Stimulated activated CD4-positive, alpha-beta T cell treated with anti-CD3 and anti-CD28 coated beads, TNF-alpha, amount 100 ng/mL, for 48 hours (primary cell): ENCODE data around the gene KCNN3.

ENCODE experiments used
- DNase-seq, 3 donors: peaks; one replicate each; pipeline ENCODE4 v3.0.0-alpha.2; 2020; ENCODE audit warnings: low read depth in 3 of 3

The KCNN3 gene

DNA sequence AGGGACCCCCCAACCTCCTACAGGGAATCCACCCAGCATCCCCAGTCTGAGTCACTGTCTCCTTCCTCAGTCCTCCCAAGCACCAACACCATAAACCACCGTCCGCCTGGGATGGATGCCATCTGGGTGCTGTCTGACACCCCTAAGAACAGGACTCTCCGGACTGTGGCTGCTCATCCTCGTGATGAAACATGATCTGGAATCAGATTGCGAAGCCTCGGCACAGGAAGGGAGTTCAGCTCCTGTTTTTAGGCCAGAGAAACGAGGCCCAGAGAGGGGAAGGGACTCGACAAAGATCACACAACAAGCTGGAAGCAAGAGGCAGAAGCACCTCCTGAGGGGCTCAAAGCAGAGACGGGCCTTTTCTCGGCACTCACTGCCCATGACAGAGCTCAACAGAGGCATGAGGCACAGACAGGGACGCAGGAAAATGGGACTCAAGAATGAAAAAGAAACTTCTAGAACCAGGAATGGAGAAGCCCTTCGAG lies 8.4 kb downstream of the KCNN3 start:
- DNase-seq: no peak

DNA sequence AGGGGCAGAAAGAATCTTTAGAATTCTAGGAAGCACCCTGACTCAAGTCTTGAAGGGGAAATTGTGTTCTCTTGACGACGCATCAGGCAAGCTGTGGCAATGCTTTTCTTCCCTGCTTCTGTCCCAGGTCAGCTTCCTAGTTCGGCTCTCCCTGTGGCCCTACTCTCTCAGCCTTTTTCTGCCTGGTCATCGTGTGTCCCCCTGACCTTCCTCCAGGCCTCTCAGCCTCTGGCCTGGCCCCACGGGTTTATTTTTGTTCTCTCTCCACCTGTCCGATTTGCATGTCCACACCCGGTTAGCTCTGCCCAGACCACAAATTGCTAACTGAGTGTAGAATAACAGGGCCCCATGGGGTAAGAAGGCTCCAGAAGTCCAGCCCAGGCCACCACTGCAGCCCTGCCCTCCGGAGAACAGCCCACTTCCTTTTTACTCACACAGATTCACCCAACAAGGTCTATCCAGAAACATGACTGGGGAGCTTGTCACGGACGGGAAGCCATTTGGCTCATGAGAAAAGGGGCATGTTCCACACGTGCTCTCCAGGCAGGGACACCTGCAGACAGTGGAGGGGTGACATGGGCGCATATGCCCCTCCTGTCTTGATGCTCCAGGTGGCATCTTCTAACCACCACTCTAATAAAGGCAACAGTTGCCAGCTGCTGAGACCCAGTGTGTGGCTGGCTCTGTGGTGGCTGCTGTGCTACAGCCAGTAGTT lies 9.8 kb downstream of the KCNN3 start:
- DNase-seq: no peak

DNA sequence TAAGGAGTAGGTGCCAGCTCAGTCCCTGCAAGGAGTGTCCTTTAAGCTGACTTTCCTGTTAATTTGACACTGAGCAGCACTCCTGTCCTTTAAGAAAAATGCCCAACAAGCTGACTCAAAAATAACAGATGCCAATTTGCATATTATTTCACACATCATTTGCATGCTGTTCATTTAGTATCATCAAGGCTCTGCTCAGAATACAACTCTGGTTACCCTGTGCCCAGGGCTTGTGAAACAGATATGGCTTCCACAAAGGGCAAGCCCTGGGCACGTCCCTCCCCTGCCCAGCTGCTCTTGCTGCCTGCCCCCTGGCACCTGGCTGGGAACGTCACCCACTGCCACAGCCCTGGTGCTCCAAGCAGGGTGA lies 10.3 kb downstream of the KCNN3 start:
- DNase-seq: no peak

DNA sequence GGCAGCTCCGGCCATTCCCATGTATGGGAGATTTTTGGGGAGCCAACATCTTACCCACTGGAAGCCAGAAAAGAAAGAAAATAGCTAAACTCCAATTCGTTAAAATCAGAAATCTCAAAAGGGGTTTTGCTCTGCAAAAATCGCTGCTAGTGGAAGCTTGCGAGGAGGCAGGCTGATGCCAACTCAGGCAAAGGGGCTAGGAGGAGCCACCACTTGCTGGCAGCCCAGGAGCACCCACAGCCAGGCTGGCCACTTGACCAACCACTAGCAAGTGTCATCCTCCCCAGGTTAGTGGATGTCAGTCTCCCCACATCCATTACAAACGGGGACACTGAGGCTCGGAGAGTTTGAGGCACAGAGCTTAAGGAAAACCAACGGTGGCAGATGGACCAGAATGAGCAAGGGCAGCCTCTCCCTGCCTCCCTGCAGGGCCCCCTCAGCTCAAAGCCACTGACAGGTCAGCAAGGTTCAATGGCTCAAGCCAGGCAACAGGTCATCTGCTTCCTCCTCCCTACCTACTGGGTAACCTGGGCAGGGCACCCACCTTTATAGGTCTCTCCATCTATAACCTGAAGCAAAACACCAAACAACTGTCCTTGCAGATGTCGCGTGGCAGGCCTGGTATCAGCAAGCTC lies 10.8 kb downstream of the KCNN3 start:
- DNase-seq: no peak

DNA sequence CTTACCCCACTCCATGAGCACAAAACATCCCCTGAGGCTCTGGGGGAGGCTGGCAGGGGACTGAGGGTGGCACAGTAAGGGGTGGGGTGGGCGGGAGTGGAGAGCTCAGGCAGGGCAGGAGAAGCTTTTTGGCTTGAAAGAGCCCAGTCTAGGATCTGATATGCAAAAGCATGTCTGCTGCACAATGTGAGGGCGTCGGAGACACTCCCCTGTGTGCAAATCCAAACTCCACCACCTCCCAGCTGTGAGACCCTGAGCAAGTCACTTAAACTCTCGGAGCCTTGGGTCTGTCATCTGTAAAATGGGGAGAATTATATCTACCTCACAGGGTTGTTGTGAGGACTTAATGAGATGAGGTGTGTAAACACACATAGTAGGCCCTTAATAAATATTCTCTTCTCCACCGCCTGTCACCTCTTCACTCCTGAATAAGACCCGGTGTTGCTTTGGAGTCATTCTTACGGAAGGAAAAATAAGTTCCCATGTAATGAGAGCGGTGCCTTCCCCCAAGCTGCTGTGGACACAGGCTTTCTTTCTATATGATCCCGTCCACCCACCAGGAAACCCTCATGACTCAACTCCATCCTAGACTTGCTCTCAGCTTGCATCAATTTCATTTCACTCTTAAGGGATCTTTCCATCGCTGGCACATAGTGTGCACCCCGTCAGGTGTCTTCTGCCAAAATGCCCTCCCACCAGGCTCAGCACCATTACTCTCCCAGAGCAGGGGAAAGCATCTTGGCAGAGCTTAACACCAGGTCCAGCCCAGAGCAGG lies 12.5 kb downstream of the KCNN3 start:
- no peak for DNase-seq

DNA sequence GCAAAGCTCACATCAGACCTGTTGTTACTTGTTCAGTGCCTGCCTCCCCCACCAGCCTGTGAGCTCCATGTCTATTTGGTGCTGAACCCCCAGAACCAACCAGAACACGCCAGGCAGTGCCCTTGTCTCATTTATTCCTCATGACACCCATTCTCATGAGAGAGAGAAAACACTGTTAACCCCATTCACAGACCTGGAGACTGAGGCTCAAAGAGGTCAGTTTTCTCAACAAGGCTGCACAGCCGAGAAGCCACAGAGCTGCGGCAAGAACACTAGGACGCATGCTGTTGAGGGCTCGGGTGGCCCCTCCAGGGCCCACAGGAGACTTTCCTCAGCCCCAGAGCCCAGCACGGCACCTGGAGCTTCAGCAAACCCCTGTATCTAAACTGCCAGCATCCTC lies 13.1 kb downstream of the KCNN3 start:
- DNase-seq: no peak

DNA sequence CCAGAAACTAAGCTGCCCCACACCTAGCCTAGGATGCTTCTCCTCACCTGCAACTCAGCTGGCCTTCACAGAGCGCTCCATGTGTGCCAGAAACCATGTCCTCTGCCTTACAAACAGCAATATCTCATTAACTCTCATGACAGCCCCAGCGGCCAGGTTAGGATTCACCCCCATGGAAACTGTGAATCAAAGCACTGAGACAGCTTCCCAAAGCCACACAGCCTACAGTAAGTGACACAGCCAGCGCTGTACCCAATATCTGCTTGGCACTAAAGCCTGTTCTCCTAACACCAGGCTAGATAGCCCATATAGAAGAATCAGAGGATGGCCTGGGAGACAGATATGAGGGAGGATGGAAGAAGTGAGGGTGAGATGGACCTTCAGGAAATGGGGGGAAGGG lies 13.5 kb downstream of the KCNN3 start:
- no peak for DNase-seq

DNA sequence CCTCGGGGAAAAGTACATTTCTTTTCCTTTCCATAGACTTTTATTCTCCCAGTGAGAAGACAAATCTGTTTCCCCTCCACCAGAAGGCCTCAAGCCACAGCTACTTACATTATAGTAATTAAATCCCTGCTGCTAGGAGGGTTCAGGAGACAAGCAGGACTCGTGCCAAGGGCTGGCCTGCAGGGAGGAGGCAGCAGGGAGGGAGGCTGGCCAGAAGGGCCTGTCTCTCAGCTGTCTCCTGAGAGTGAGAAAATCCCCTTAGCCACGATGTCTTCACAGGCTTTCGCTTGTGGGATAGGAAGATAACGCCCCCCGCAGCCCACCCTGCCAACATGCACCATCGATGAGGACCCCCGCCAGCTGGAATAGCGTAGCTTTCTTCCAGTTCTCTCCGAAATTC lies 14.0 kb downstream of the KCNN3 start:
- DNase-seq: no peak

DNA sequence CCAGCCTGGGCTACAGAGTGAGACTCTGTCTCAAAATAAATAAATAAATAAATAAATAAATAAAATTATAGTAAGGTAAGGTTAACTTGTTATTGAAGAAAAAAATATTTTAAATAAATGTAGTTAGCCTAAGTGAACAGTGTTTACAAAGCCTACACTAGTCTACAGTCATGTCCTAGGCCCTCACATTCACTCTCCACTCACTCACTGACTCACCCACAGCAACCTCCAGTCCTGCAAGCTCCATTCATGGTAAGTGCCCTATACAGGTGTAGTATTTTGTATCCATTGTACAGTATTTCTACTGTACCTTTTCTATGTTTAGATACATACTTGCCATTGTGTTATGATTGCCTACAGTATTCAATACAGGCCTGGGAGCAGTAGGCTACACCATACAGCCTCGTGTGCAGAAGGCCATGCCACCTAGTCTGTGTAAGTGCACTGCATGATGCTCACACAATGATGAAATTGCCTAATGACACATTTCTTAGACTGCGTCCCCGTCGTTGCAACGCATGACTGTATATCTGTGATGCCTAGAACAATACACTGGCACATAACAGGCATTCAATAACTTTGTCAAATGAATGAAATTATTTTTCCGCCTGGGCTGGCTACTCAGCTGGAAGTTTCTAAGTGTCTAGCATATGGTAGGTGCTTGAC lies 14.8 kb downstream of the KCNN3 start:
- DNase-seq: no peak

DNA sequence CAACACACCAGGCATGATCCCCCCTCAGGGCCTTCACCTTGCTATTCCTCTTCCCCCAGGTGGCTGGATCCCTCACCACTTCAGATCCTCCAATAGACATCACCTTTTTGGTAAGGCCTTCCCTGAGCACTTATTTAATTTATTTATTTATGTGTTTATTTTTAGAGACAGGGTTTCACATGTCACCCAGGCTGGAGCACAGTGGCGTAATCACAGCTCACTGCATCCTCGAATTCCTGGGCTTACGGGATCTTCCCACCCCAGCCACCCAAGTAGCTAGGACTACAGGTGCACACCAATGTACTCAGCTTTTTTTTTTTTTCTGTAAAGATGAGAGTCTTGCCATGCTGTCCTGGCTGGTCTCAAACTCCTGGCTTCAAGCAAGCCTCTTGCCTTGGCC lies 17.2 kb downstream of the KCNN3 start:
- no peak for DNase-seq

DNA sequence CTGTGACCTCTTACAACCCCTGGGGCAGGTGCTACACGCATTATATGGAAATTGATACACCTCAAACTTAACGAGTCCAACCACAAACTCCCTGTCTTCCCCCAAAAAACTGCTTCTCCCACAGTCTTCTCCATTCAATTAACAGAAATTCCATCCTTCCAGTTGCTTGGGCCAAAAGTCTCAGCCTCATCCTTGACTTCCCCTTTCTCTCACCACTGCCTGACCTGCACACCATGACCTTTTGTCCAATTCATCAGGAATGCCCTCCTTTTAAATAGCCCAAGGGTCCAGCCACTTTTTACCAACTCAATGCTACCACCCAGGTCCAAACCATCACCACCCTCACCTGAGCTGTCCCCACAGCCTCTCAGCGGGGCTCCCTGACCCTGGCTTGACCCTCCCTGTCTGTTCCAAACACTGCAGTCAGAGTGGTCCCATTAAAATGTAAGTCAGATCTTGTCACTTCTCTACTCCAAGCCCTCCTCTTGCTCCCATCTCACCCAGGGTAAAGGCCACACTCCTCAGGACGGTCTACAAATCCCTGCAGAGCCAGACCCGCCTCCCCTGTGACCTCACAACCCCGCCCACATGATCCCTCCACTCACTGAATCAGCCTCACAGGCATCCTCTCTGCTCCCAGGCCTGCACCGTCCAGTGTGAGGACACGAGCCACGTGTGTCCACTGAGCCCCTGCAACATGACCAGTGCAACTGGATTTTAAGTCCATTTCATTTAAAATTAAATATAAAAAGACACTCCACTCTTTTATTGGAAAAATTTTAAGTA lies 18.5 kb downstream of the KCNN3 start:
- no peak for DNase-seq

DNA sequence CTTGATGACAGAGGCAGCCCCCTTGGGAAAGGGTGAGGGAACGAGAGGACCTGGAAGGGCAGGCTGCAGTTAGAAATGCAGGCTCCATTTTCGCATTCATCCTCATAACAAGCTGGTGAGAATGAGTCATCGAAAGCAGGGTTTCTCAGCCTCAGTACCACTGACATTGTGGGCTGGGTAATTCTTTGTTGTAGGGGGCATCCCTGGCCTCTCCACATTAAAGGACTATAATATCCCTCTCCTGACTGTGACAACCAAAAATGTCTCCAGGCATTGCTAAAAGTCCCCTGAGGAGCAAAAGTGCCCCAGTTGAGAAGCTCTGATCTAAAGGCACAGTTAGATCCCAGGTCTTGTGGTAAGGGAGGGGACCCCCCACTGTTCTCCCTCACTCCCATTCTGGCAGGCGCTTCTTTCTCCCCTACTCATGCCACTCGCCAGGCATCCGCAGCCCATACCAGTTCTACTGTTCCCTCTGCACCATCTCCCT lies 20.4 kb downstream of the KCNN3 start:
- DNase-seq: peak in 1 of 3 donors; percentile 15

DNA sequence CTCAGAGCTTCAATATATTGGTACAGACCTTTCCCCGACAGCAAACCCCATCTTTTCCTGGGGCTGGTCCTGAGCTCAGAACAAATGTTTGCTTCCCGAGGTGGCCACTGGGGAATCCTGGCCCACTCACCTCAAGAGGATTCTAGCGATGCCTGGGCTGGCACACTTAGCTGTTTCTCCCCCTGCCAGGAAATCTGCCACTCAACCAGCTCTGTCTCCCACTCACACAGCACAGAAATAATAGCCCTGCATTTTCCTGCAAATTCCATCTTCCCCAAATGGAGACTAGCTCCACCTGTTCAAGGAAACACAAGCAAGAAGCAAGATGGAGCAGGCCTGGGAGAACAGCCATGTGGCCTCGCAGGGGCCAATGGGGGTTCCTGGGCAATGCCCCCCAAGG lies 21.1 kb downstream of the KCNN3 start:
- no peak for DNase-seq

DNA sequence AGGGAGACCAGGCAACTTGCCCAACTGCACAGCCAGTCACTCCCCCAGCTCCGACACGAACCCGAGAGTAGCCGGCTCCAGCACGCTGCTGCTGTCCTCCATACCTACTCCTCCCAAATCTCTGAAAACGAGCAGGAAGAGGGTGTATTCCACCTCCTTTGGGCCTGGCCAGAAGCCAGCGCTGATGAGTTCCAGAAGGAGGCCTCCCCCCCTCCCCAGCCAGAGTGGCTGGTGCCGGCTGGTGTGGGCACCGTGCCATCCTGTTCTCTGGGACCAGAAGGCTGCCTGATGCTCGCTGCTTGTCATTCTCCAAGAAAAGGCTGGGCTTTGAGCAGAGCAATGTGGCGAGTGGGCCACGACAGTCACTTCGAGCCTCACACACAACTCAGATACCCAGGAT lies 22.2 kb downstream of the KCNN3 start:
- no peak for DNase-seq

DNA sequence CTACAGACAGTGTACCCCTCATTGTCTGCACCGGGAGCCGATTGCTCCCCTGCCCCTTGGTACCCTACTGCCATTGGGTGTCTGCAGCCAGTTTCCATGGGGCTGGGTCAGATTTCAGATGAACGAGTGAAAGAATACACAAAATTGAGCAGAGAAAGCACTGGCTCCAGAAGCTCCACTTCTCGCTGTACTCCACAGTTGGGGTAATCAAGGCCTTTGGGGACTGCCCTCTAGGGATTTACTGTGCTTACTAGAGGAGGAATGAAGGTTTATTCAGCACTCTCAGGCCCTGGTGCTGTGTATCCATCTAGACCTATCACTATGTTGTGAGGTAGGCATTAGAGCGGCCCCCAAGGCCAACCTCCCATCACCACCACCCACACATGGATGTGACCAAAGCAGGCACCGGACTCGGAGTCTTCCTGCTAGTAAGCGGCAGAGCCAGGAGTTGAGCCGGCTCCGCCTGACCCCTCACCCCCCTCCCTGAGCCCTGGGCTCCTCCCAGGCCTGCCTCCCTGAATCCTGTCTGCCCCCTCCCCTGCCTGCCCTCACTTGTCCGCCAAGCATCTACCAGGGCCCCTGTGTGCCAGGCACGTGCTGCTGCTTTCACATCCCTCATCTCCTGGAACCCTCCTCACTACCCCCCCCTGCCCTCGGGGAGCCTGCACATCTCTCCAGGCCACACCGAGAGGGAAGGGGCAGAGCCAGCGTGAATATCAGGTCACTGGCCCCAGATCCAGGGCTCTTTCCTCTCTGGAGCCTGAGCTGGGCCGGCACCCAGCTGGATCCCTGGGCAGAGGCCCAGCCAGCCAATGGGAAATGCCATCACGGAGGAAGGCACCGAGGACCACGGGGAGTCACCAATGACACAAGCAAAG lies 23.3 kb downstream of the KCNN3 start:
- no peak for DNase-seq

DNA sequence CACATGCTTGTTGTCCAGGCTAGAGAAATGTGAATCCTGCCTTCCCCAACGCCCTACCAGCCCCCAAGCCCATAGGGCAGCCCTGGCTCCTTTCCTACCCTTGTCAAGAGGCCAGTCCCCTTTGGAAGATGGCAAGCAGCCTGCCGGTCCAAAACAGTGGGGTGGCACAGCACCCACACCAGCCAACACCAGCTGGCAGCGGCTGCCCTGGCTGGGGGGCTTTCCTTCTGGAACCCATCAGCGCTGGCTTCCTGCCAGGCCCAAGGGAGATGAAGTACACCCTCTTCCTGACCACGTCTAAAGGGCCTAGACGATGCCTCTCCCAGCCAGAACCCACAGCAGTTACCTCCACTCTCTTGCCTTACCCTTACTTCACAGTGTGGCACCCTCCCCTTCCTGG lies 24.2 kb downstream of the KCNN3 start:
- DNase-seq: no peak

DNA sequence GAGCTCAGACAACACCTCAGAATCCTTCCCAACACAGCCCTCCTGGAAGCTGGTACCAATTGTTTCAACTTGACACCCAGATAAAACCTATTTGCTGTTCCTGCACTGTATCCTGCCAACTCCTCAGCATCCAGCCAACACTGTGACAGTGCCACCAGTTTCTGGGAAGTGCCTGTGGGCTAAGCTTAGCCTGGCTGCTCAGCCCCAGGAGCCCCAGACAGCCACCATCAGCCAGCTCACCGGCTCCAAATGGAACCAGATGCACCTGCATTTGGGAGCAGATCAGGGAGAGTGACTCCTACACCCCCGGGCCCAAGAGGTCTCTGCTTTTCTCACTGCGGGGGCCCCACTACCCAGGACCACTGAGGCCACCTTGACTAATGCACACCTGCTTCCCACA lies 24.9 kb downstream of the KCNN3 start:
- no peak for DNase-seq

DNA sequence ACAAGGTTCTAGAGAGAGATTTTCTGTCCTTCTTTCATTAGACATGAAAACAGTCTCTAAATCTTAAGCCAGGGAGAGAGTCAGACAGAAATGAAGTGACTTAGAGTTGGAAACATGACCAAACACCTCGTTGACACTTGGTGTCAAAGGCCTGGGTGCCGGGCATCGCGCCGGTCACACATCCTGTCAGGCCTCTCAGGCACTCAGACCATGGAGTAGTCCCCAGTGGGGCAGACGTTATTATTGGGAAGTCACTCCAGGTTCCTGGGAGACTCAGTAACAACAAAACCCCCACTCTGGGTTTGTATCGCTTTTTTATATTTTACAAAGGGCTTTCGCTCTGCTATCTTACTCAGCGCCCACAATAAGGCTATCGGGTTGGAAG lies 25.8 kb downstream of the KCNN3 start:
- DNase-seq: no peak

DNA sequence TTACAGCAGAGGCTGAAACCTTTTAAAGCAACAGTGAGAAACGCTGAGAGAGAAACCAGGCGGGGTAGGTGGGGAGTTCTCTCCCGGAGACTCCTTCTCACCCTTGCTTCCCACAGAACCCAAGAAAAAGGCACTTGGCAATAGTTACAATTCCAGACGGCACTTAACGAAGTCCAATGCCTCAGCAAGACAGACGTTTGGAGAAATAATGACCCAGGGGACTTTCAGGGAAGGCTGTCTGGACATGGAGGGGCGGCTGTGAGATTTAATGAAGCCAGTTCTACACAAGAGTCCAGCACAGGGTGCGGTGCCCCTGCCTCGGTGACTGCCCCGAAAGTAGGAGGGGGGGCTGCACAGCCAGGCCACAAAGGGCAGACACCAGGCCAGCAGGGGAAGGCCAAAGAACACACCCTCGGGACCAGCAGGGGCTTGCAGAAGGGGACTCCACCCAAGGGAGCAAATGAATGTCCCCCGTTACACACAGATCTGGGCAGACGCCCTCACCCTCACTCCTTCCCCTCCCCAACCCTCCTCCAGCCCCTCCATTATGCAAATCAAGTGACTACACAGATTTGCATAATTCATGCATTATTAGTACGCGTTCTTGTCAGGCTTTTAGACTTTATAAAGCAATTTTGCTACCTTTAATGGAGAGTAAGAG lies 26.3 kb downstream of the KCNN3 start:
- no peak for DNase-seq

DNA sequence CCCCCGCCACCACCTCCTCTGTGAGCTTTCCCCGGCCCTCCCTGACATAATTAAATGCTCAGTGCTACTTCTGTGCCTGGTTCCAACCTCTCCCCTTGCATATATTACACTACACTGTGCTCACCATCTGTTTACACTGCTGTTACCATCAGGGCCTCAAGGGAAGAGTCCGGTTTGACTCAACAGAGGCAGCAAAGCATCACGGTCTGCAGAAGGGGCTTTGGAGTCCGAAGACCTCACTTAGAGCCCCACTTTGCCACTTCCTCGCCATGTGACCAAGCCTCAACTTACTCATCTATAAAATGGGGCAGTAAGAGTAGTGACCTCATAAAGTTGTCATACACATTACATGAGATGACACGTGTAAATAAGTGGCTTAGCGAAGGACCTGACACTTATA lies 27.4 kb downstream of the KCNN3 start:
- DNase-seq: no peak
